ENCODE data around the gene TMEM135.

DNA sequence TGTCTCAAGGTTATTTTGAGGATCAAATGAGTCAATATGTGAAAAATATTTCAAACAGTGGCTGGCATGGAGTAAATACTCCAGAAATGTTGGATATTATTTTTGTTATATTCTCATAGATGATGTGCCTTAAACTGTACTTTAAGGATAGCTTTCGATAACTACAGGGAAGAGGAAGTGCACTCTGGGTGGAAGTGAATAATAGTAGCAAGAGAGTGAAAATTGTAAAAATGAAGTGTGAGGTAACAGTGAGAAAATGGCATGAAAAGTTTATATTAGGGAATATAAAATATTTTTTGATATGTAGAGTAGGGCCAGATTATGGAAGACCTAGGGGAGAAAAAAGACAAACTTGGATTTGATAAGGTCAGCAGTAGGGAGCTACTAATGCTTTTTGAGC, 258.9 kb downstream of the TMEM135 start:
- TF ChIP-seq CTCF (IDR thresholded peaks at IDR 0.05) (no peak), FOSL2 (IDR thresholded peaks at IDR 0.05; ENCODE audit: borderline replicate concordance, low read depth) (no peak), JUND (IDR thresholded peaks at IDR 0.05) (no peak), POLR2AphosphoS5 (IDR thresholded peaks at IDR 0.05; ENCODE audit: low read depth, low read length) (no peak), EZH2phosphoT487 (IDR thresholded peaks at IDR 0.05; ENCODE audit: borderline replicate concordance, low read depth) (no peak)
- TF ChIP-seq, protein P1, sequence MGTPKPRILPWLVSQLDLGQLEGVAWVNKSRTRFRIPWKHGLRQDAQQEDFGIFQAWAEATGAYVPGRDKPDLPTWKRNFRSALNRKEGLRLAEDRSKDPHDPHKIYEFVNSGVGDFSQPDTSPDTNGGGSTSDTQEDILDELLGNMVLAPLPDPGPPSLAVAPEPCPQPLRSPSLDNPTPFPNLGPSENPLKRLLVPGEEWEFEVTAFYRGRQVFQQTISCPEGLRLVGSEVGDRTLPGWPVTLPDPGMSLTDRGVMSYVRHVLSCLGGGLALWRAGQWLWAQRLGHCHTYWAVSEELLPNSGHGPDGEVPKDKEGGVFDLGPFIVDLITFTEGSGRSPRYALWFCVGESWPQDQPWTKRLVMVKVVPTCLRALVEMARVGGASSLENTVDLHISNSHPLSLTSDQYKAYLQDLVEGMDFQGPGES (IDR thresholded peaks at IDR 0.05; ENCODE audit: low read depth, low read length), result no peak
- TF ChIP-seq, protein P2, sequence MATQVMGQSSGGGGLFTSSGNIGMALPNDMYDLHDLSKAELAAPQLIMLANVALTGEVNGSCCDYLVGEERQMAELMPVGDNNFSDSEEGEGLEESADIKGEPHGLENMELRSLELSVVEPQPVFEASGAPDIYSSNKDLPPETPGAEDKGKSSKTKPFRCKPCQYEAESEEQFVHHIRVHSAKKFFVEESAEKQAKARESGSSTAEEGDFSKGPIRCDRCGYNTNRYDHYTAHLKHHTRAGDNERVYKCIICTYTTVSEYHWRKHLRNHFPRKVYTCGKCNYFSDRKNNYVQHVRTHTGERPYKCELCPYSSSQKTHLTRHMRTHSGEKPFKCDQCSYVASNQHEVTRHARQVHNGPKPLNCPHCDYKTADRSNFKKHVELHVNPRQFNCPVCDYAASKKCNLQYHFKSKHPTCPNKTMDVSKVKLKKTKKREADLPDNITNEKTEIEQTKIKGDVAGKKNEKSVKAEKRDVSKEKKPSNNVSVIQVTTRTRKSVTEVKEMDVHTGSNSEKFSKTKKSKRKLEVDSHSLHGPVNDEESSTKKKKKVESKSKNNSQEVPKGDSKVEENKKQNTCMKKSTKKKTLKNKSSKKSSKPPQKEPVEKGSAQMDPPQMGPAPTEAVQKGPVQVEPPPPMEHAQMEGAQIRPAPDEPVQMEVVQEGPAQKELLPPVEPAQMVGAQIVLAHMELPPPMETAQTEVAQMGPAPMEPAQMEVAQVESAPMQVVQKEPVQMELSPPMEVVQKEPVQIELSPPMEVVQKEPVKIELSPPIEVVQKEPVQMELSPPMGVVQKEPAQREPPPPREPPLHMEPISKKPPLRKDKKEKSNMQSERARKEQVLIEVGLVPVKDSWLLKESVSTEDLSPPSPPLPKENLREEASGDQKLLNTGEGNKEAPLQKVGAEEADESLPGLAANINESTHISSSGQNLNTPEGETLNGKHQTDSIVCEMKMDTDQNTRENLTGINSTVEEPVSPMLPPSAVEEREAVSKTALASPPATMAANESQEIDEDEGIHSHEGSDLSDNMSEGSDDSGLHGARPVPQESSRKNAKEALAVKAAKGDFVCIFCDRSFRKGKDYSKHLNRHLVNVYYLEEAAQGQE (IDR thresholded peaks at IDR 0.05; ENCODE audit: low read depth, low read length), result no peak
- TF ChIP-seq, protein P3, sequence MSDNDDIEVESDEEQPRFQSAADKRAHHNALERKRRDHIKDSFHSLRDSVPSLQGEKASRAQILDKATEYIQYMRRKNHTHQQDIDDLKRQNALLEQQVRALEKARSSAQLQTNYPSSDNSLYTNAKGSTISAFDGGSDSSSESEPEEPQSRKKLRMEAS (IDR thresholded peaks at IDR 0.05; ENCODE audit: low read depth), result no peak
- TF ChIP-seq, protein P4, sequence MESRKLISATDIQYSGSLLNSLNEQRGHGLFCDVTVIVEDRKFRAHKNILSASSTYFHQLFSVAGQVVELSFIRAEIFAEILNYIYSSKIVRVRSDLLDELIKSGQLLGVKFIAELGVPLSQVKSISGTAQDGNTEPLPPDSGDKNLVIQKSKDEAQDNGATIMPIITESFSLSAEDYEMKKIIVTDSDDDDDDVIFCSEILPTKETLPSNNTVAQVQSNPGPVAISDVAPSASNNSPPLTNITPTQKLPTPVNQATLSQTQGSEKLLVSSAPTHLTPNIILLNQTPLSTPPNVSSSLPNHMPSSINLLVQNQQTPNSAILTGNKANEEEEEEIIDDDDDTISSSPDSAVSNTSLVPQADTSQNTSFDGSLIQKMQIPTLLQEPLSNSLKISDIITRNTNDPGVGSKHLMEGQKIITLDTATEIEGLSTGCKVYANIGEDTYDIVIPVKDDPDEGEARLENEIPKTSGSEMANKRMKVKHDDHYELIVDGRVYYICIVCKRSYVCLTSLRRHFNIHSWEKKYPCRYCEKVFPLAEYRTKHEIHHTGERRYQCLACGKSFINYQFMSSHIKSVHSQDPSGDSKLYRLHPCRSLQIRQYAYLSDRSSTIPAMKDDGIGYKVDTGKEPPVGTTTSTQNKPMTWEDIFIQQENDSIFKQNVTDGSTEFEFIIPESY (IDR thresholded peaks at IDR 0.05; ENCODE audit: borderline replicate concordance, low read depth), result no peak

All from SK-N-SH (cell line).